Central memory CD8-positive, alpha-beta T cell (primary cell): ENCODE measurements around the gene MCM3.

Experiments
- ATAC-seq: fragments of 150-1000 bp; cut with Tn5 transposase; replicated peaks from 2 replicates; pipeline ENCODE4 v1.10.0; 2022; ENCODE audit warnings: mild to moderate bottlenecking, moderate FRiP score, moderate number of reproducible peaks; ENCODE audit not compliant: poor library complexity, severe bottlenecking; ENCODE audit errors: extremely low read depth
- DNase-seq, 2 donors: peaks; one replicate each; pipeline ENCODE4 v3.0.0; 2021; ENCODE audit warnings: low spot score in 2 of 2
- H3K27ac Mint-ChIP-seq: one replicate; pipeline ENCODE4 v1.8.0; 2022; ENCODE audit warnings: low read depth, mild to moderate bottlenecking, moderate library complexity, mixed read lengths
- H3K27me3 Mint-ChIP-seq: one replicate; pipeline ENCODE4 v1.8.0; 2022; ENCODE audit warnings: mixed read lengths
- H3K36me3 Mint-ChIP-seq: one replicate; pipeline ENCODE4 v1.8.0; 2022; ENCODE audit warnings: mild to moderate bottlenecking, moderate library complexity, mixed read lengths; ENCODE audit not compliant: insufficient read depth
- H3K4me1 Mint-ChIP-seq: one replicate; pipeline ENCODE4 v1.8.0; 2022; ENCODE audit warnings: mixed read lengths
- H3K4me3 Mint-ChIP-seq: one replicate; pipeline ENCODE4 v1.8.0; 2022; ENCODE audit warnings: mild to moderate bottlenecking, moderate library complexity, mixed read lengths
- H3K9me3 Mint-ChIP-seq: one replicate; pipeline ENCODE4 v1.8.0; 2022; ENCODE audit warnings: mixed read lengths

MCM3 gene

DNA sequence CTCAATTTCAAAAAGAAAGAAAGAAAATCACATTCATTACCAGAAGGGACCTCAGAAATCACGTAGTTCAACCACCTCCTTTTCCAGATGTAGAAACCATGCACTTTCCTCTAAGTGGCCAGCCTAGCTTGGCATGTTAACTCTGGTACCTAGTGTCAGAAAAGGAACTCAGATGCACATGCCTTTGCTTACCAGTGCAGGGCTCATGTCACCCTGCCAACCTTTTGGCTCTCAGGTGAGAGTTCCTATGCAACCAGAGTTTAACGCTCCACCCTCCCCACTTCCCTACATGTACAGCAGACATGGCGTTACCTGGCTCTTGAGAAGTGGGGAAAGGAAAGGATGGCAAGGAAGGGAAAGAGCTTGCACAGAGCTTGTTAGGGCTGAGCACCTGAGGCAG is 23.9 kb downstream of the MCM3 start:
- peaks cover 7% of the 10 kb centered on the region for H3K27me3 Mint-ChIP-seq
- peaks cover 26% of the 10 kb centered on the region for H3K36me3 Mint-ChIP-seq
- H3K27ac Mint-ChIP-seq: no peak overlapping the region
- no peak overlapping the region for H3K4me3 Mint-ChIP-seq
- no peak for DNase-seq
- ATAC-seq: no peak
- no peaks in the 10 kb centered on the region for H3K9me3 Mint-ChIP-seq
- H3K4me1 Mint-ChIP-seq: no peaks in the 10 kb centered on the region

DNA sequence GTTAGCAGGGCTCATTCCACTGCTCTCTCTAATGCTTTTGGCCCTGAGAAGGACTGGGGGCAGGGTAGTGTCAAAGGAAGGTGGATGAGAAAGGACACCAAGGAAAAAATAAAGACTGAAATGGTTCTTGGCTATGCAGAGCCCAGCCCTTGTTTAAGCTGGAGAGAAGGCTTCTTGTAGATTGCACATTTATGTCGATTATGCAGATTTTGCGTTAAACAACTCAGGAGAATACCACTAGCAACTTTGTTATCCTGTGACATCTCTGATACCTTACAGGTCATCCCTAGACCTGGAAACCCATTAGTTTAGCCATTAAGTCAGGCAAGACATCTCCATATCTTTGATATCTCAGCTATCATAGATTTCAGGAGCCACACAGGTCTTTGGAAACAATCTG is 29.1 kb downstream of the MCM3 start:
- H3K27ac Mint-ChIP-seq: no peak overlapping the region
- H3K27me3 Mint-ChIP-seq: peaks cover 59% of the 10 kb centered on the region
- no peaks in the 10 kb centered on the region for H3K9me3 Mint-ChIP-seq
- no peak overlapping the region for H3K4me3 Mint-ChIP-seq
- DNase-seq: no peak
- ATAC-seq: no peak
- no peaks in the 10 kb centered on the region for H3K36me3 Mint-ChIP-seq
- peaks cover 3% of the 10 kb centered on the region for H3K4me1 Mint-ChIP-seq

DNA sequence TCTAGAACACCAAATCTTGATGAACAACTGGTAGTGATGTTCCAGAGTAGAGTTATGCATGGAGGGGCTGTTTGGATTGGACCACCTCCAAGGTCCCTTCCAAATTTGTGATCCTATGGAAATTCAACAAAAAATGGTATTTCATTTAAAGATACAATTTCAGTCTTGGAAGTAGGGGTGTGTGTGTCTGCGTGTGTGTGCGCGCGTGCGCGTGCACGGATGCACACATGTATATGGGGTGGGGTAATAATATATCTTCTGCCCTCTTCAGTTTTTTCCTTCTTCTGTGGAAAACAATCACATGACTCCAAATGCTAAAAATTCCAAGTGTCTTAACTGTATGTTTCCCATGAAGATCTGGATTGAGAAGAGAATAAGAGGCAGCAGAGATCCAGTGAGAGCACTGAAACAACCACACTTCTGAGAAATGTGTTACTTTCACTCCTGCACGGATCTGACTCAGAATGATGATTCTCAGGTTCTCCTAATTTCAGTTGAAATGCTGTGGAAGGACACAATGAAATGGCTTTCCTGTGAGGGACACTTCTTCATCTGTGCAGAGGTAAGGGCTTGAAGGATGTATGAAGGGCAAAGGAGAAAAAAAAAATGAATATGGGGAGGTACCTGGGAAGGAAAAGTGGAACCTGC is 29.7 kb downstream of the MCM3 start:
- Mint-ChIP-seq H3K27ac (no peak overlapping the region), H3K4me1 (peaks cover 3% of the 10 kb centered on the region), H3K27me3 (peaks cover 65% of the 10 kb centered on the region), H3K36me3 (no peaks in the 10 kb centered on the region), H3K9me3 (no peaks in the 10 kb centered on the region), H3K4me3 (no peak overlapping the region)
- ATAC-seq (no peak), DNase-seq (no peak)

DNA sequence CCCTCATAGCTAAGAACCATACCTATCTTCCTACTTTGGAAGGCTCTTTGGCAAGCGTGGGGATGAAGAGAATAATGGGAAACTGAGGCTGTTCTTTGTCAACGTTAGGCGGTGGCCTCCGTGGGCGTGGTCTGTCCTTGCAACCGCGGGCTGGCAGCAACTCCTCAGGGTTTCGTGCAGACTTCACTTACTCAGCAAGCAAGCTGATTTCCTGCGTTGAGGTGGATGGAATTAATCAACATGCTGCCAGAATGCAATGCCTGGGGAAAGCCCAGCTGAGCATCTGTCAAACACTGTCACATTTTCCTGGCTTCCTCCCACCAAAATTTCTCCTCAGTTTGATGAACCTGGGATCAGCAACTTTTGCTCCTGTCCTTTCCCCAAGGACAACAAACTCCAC is 31.0 kb downstream of the MCM3 start:
- Mint-ChIP-seq H3K9me3 (no peaks in the 10 kb centered on the region), H3K36me3 (no peaks in the 10 kb centered on the region), H3K27me3 (peaks cover 77% of the 10 kb centered on the region), H3K4me1 (peaks cover 3% of the 10 kb centered on the region), H3K4me3 (no peak overlapping the region), H3K27ac (no peak overlapping the region)
- no peak for DNase-seq
- ATAC-seq: no peak

DNA sequence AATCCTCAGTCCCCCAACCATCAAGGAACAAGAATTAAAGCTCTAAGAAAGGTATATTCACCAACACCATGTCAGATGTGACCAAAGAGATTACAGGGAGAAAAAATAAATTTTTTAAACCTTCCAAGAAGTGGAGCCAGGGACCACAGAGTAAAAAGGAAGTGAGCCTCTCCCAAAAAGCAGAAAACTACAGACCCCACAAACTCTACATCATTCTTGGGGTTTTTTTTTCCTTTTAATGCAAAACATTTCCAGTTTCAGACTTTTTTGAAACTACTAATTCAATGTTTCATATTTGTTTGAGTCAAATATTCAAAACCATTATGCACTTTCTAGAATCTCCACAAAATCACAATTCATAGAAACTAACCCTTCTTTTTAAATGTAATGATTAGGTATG is 33.4 kb downstream of the MCM3 start:
- H3K36me3 Mint-ChIP-seq: no peaks in the 10 kb centered on the region
- no peaks in the 10 kb centered on the region for H3K9me3 Mint-ChIP-seq
- ATAC-seq (no peak), DNase-seq (no peak)
- no peak overlapping the region for H3K27ac Mint-ChIP-seq
- H3K4me3 Mint-ChIP-seq: no peak overlapping the region
- peaks cover 3% of the 10 kb centered on the region for H3K4me1 Mint-ChIP-seq
- peaks cover 79% of the 10 kb centered on the region for H3K27me3 Mint-ChIP-seq

DNA sequence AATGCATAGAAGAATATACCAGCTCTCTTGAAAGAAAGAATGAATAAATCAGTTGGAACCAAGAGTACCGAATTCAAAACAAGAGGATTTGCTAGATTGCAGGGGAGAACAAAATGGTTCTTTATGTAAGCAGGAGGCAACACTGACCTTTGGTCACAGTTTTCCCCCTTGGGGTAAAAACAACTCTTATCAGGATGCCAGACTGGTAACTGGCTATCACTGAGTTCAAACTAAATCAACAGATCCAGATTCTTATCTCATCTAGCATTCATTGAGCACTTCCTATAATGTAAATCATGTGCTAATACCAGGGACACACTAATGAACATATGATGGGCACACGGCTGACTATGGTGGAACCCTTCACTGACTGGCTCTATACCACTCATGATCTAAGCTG is 35.5 kb downstream of the MCM3 start:
- Mint-ChIP-seq H3K27ac (no peak overlapping the region), H3K4me3 (no peak overlapping the region), H3K9me3 (no peaks in the 10 kb centered on the region), H3K27me3 (peaks cover 58% of the 10 kb centered on the region), H3K4me1 (peaks cover 3% of the 10 kb centered on the region), H3K36me3 (no peaks in the 10 kb centered on the region)
- no peak for DNase-seq
- no peak for ATAC-seq

DNA sequence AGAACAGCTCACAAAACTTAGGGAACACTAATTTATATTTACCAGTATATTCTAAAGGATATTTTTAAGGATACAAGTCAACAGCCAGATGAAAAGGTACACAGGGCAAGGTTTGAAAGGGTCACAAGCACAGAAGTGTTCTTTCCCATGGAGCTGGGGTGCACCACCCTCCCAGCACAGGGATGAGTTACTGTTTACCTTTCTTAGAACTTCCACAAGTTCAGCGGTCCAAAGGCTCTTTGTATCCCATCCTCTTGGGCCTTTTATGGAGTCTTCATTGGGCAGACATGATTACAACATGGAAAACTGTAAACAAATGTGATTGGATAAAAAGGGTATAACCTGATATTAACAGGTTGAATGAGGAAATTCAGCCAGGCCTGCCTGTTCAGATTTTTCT is 39.1 kb downstream of the MCM3 start:
- Mint-ChIP-seq H3K9me3 (no peaks in the 10 kb centered on the region), H3K36me3 (no peaks in the 10 kb centered on the region), H3K27me3 (peaks cover 31% of the 10 kb centered on the region), H3K4me1 (no peaks in the 10 kb centered on the region), H3K4me3 (no peak overlapping the region), H3K27ac (no peak overlapping the region)
- no peak for ATAC-seq
- no peak for DNase-seq

DNA sequence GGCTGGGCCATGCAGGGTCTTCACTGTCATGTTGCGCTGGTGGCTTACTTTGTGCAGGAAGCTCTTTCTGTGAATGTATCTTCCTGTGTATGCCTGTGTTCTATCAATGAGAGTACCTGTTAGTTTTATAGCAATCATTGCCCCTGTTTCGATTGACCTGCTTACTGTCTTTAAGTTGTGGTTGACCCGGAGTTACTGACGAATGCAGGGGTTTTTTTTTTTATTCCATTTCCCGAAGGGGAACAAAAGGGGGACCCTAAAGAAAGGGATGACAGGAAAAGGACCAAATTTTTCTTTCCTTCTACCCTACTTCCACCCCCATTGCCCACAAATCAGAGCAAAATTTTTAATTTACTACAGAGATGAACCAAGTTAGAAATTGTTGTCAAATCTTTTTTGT is 40.1 kb downstream of the MCM3 start, which contains the start of gene IL17F:
Gene IL17F (minus strand): TSS at position 101 of the 400 bp plus-strand sequence. CDS start 71 bp downstream, at position 30.
- Mint-ChIP-seq H3K27me3 (peaks cover 33% of the 10 kb centered on the region), H3K4me3 (no peak within 1 kb of the TSS), H3K4me1 (no peaks in the 10 kb centered on the region), H3K27ac (no peak within 1 kb of the TSS), H3K9me3 (no peaks in the 10 kb centered on the region), H3K36me3 (no peaks in the 10 kb centered on the region)
- no peak for ATAC-seq
- DNase-seq: no peak

DNA sequence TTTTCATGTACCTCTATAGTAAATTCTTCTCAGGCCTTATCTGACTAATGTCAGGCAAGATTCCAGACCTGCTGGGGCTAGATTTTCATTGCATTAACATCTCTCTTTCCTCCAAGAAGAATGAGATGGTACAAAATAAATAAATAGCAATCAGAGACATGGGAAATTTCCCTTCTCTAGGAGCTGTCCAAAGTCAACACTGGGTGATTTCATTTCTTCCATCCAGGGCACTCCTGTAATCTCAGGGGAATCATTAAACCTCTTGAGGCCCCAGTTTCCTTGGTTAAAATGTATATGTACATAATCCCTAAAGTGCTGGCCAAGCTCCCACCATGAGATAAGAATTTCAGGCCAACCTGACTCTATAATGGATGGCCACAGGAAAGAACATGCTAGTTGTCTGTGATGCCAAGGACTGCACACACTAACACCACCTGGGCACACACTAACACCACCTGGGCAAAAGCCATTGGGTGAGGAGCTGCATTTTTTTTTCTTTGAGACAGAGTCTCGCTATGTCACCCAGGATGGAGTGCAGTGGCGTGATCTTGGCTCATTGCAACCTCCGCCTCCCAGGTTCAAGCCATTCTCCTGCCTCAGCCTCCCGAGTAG is 41.2 kb downstream of the MCM3 start:
- H3K4me1 Mint-ChIP-seq: no peaks in the 10 kb centered on the region
- H3K36me3 Mint-ChIP-seq: no peaks in the 10 kb centered on the region
- no peaks in the 10 kb centered on the region for H3K9me3 Mint-ChIP-seq
- DNase-seq: no peak
- ATAC-seq: no peak
- H3K27me3 Mint-ChIP-seq: peaks cover 33% of the 10 kb centered on the region
- no peak overlapping the region for H3K4me3 Mint-ChIP-seq
- H3K27ac Mint-ChIP-seq: no peak overlapping the region

DNA sequence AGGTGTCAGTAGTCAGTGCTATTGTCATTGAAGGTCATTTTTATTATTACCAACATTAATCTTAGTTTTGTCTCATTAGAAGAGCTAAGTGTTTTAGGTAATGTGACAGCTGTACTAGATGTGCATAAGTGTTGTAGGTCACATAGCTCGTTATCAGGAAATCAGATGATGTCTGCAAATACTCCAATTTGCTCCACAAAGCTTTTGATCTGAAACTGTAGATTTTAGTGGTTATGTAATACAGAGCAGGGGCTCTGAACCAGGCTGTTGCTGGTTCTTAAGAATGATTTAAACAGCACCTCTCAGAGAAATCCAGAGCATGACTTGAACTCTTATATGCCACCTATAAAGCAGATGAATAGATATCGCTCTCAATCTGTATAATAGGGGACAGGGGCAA is 42.7 kb downstream of the MCM3 start:
- no peaks in the 10 kb centered on the region for H3K36me3 Mint-ChIP-seq
- no peaks in the 10 kb centered on the region for H3K9me3 Mint-ChIP-seq
- H3K27me3 Mint-ChIP-seq: peaks cover 46% of the 10 kb centered on the region
- ATAC-seq: no peak
- no peak overlapping the region for H3K4me3 Mint-ChIP-seq
- H3K4me1 Mint-ChIP-seq: no peaks in the 10 kb centered on the region
- no peak overlapping the region for H3K27ac Mint-ChIP-seq
- no peak for DNase-seq

DNA sequence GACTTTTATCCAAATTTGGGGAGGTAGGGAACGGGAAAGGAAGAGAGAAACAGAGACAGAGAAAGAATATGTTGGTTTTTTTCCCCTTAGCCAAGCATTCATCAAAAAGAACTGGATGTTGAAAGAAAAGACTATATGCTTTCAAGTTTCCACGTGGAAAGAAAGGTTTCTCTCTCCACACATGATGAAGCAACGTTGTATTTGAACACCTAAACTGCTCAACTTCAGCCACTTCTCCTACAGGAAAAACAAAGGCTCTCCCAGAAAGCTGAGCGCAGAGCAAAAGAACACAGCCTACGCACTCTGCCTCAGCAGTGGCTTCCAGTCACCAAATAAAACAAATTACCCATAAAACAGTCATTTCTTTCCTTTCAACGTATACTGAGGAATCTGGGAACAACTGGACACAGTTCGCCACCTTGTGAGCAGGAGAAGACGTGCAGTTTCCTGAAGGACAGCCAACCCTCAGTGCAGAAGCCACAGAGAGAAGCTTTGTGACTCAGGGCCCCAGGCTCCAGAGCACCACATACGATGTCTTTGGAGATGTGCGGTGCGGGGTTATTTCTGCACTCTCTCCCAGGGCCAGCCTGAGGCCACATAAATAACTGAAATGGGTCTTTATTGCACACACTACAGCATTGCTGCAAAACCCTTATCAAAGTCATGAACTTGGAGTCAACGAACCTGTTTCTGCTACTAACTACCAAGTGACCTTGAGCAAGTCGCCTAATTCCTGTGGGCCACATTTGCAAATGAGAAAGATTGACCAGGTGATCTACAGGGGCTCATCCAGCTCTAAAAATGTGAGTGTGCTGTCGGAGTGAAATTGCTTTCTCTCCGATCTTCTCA is 50.3 kb downstream of the MCM3 start:
- H3K27me3 Mint-ChIP-seq: peaks cover 76% of the 10 kb centered on the region
- H3K4me1 Mint-ChIP-seq: peaks cover 6% of the 10 kb centered on the region
- H3K27ac Mint-ChIP-seq: no peak overlapping the region
- no peaks in the 10 kb centered on the region for H3K9me3 Mint-ChIP-seq
- no peak for ATAC-seq
- DNase-seq: no peak
- no peak overlapping the region for H3K4me3 Mint-ChIP-seq
- peaks cover 2% of the 10 kb centered on the region for H3K36me3 Mint-ChIP-seq

DNA sequence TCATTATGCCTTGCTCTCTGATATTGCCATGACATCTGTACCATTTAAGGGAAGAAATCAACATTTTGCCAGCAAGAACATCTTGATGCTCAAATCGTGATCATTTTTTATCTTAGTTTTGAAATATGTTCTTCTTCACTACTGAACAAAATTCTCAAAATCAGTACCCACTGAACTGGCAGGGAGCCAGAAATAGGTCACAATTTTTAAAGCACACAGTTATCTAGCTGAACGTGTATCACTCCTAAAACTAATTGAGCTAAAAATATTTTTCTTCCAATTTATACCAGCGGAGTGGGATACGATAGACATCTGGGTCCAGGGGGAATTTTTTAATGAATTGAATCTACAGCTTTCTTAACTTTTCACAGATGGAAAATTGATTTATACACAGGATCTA is 51.5 kb downstream of the MCM3 start:
- Mint-ChIP-seq H3K27ac (no peak overlapping the region), H3K36me3 (peaks cover 2% of the 10 kb centered on the region), H3K9me3 (no peaks in the 10 kb centered on the region), H3K4me3 (no peak overlapping the region), H3K4me1 (peaks cover 6% of the 10 kb centered on the region), H3K27me3 (peaks cover 76% of the 10 kb centered on the region)
- ATAC-seq (no peak), DNase-seq (no peak)
